Muscle of leg (tissue), 11 donors: Measurements from ENCODE around the gene KRTAP9-2. TPM values are rescaled to one million over a fixed set of nuclear protein-coding genes. Genes with fewer than 3 reads are reported as not detected.
"Not testable (repeated sequence)": the region's sequence is repeated elsewhere in the genome, so short reads cannot be mapped to it uniquely, and the experiment has no call there.

Source experiments
- DNase-seq: peaks from one replicate; pipeline ENCODE4 v3.0.0; 2013
- H3K27ac ChIP-seq: one replicate; pipeline ENCODE4 v1.5.1; 2013; ENCODE audit warnings: mild to moderate bottlenecking, low read length, control low read depth
- H3K27me3 ChIP-seq: one replicate; pipeline ENCODE4 v1.6.1; 2013; ENCODE audit warnings: low read length; ENCODE audit not compliant: control insufficient read depth, insufficient read depth
- H3K36me3 ChIP-seq: one replicate; pipeline ENCODE4 v1.6.1; 2013; ENCODE audit warnings: low read length; ENCODE audit not compliant: control insufficient read depth, insufficient read depth
- H3K4me1 ChIP-seq: one replicate; pipeline ENCODE4 v1.6.1; 2013; ENCODE audit warnings: low read length; ENCODE audit not compliant: control insufficient read depth, insufficient read depth
- H3K4me3 ChIP-seq: one replicate; pipeline ENCODE4 v1.5.1; 2013; ENCODE audit warnings: low read length, control low read depth
- H3K9me3 ChIP-seq: replicated peaks from 2 replicates; pipeline ENCODE4 v1.6.1; 2013; ENCODE audit warnings: low read depth, low read length; ENCODE audit not compliant: control insufficient read depth
- WGBS: methylation state at CpG from one replicate; pipeline ENCODE4 v1.1.5; 2013; ENCODE audit warnings: missing lambda C conversion rate; ENCODE audit not compliant: insufficient coverage; 5-methylcytosine and 5-hydroxymethylcytosine counted together
- polyA plus RNA-seq, 8 donors: library from polyadenylated mRNA; unstranded; fragments of 120-200 nt; gene quantifications; one replicate each; pipeline versions ENCODE4 v1.2.1 to v1.2.3, GENCODE V29; 2013; ENCODE audit warnings: inconsistent platforms in 1 of 8, low replicate concordance in 1 of 8; ENCODE audit not compliant: insufficient read length in 8 of 8, insufficient read depth in 1 of 8
- total RNA-seq: library from RNA; stranded (reverse); fragments of 120-200 nt; gene quantifications from one replicate; pipeline ENCODE4 v1.2.4, GENCODE V29; 2013

The KRTAP9-2 gene
- total and polyA plus RNA-seq, 9 donors, result not detected

DNA sequence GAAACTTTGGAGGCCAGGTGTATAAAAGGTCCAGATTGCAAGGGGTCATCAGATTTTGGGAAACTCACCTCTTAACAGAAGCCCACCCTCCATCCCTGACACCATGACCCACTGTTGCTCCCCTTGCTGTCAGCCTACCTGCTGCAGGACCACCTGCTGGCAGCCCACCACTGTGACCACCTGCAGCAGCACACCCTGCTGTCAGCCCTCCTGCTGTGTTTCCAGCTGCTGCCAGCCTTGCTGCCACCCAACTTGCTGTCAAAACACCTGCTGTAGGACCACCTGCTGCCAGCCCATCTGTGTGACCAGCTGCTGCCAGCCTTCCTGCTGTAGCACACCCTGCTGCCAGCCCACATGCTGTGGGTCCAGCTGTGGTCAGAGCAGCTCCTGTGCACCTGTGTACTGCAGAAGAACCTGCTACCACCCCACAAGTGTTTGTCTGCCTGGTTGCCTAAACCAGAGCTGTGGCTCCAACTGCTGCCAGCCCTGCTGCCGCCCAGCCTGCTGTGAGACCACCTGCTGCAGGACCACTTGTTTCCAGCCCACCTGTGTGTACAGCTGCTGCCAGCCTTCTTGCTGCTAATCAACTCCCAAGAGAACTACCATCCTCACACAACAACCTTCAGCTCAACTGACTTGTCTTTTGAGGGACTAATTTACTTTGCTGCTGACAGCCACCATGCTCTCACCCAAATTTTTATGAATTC lies 6.1 kb downstream of the KRTAP9-2 start, which contains the start of gene KRTAP9-3:
Gene KRTAP9-3, plus strand, starts transcription at position 51 of the 707 bp plus-strand sequence. Its CDS starts 53 bp downstream, at position 104.
- 100% methylated on average over 1 of the region's 1 CpG for WGBS
- DNase-seq, H3K27me3 ChIP-seq, H3K9me3 ChIP-seq, H3K36me3 ChIP-seq, H3K27ac ChIP-seq, H3K4me3 ChIP-seq, H3K4me1 ChIP-seq: not testable (repeated sequence)

GRCh38 chr17:41237116-41237515 lies 10.7 kb downstream of the KRTAP9-2 start:
- whole genome bisulfite sequencing, result 37% methylated on average over 2 of the region's 4 CpGs
- not testable (repeated sequence) for H3K27me3 ChIP-seq, H3K4me1 ChIP-seq, H3K36me3 ChIP-seq, DNase-seq, H3K4me3 ChIP-seq, H3K27ac ChIP-seq, H3K9me3 ChIP-seq

DNA sequence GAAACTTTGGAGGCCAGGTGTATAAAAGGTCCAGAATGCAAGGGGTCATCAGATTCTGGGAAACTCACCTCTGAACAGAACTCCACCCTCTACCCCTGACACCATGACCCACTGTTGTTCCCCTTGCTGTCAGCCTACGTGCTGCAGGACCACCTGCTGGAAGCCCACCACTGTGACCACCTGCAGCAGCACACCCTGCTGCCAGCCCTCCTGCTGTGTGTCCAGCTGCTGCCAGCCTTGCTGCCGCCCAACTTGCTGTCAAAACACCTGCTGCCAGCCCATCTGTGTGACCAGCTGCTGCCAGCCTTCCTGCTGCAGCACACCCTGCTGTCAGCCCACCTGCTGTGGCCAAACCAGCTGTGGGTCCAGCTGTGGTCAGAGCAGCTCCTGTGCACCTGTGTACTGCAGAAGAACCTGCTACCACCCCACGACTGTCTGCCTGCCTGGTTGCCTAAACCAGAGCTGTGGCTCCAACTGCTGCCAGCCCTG lies 11.5 kb downstream of the KRTAP9-2 start, which contains the start of gene KRTAP9-8:
Gene KRTAP9-8, plus strand, starts transcription at position 51 of the 489 bp plus-strand sequence. Its CDS starts 53 bp downstream, at position 104.
- not testable (repeated sequence) for H3K27ac ChIP-seq, H3K4me1 ChIP-seq, H3K9me3 ChIP-seq, H3K27me3 ChIP-seq, H3K4me3 ChIP-seq, DNase-seq, H3K36me3 ChIP-seq
- WGBS, result 17% methylated on average over 2 of the region's 3 CpGs

- not testable (repeated sequence) for H3K9me3 ChIP-seq, H3K27ac ChIP-seq, H3K4me3 ChIP-seq, H3K36me3 ChIP-seq, H3K4me1 ChIP-seq, H3K27me3 ChIP-seq, DNase-seq
- 83% methylated on average over 1 of the region's 2 CpGs for WGBS
These were observed 20.7 kb downstream of the KRTAP9-2 start for GRCh38 chr17:41246995-41247787.

- H3K9me3 ChIP-seq, H3K4me3 ChIP-seq, H3K27me3 ChIP-seq, DNase-seq, H3K36me3 ChIP-seq, H3K27ac ChIP-seq, H3K4me1 ChIP-seq: not testable (repeated sequence)
- WGBS, result 71% methylated on average over 1 of the region's 2 CpGs
These were observed 23.3 kb downstream of the KRTAP9-2 start, which contains the start of gene KRTAP9-4 for GRCh38 chr17:41249637-41250240. KRTAP9-4 (plus strand) TSS chr17:41249687; CDS start chr17:41249721, 34 bp downstream.

DNA sequence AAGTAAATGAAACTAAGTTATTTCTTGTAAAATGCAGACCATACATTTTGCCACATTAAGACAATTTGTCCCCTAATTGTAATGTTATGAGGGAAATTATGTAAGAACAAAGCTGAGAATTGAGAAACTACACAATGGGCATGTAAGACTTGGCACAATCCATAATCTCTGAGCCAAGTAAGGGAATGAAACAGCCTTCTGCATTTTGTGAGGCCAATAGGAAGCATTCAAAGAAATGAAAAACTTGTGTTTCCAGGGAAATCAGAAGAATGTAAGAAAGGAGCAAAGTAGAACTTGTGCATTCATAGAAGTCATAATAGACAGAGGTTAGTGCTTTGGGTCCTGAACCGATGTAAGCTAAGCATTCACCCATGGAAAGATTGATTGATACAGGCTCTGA lies 24.8 kb downstream of the KRTAP9-2 start:
- Histone ChIP-seq H3K4me3 (no peak overlapping the region), H3K4me1 (no peaks in the 10 kb centered on the region), H3K27ac (no peak overlapping the region), H3K9me3 (no peaks in the 10 kb centered on the region), H3K36me3 (no peaks in the 10 kb centered on the region), H3K27me3 (peaks cover 5% of the 10 kb centered on the region)
- DNase-seq, result no peak
- 100% methylated on average over 1 of the region's 1 CpG for WGBS

DNA sequence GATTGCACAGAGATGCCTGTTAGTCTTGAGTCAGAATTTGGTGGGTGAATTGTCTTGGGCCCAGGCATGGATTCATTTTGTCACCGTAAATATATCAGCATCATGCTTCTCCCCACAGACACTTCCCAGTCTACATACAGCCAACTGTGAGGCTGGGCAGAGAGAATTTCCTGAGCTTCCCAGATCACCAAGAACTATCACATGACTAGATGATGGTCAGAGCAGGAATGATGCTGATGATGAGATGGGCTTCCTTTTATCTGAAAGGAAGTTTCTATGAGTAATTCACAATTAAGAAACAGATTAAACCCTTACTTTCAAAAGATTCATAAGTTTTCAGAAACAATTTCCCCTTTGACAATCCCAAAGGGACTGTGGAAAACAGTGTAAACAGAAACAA lies 28.4 kb downstream of the KRTAP9-2 start:
- WGBS, result no CpG with 5 or more reads among the region's 1 CpG
- Histone ChIP-seq H3K9me3 (no peaks in the 10 kb centered on the region), H3K27ac (no peak overlapping the region), H3K36me3 (no peaks in the 10 kb centered on the region), H3K27me3 (peaks cover 5% of the 10 kb centered on the region), H3K4me1 (no peaks in the 10 kb centered on the region), H3K4me3 (no peak overlapping the region)
- no peak for DNase-seq

DNA sequence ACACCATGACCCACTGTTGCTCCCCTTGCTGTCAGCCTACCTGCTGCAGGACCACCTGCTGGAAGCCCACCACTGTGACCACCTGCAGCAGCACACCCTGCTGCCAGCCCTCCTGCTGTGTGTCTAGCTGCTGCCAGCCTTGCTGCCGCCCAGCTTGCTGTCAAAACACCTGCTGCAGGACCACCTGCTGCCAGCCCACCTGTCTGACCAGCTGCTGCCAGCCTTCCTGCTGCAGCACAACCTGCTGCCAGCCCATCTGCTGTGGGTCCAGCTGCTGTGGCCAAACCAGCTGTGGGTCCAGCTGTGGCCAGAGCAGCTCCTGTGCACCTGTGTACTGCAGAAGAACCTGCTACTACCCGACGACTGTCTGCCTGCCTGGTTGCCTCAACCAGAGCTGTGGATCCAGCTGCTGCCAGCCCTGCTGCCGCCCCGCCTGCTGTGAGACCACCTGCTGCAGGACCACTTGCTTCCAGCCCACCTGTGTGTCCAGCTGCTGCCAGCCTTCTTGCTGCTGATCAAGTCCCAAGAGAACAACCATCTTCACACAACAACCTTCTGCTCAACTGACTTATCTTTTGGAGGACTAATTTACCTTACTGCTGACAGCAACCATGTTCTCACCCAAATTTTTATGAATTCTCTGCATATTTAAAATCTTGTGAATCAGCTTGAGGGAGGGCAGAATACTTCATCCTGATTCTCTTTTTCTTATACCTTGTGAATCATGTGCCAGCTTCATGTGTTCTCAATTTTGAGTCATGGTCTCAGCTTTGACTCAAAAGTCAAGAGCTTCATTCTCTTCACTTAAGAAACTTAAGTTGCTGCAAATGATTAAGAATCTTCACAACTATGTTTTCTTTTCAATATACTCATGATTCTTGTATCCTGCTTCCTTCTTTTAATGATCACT lies 29.2 kb downstream of the KRTAP9-2 start, which contains the start of gene KRTAP9-9:
Gene KRTAP9-9, plus strand, starts transcription at position 4 of the 910 bp plus-strand sequence.
- H3K4me1 ChIP-seq, H3K36me3 ChIP-seq, H3K27ac ChIP-seq, DNase-seq, H3K27me3 ChIP-seq, H3K9me3 ChIP-seq, H3K4me3 ChIP-seq: not testable (repeated sequence)
- 68% methylated on average over 5 of the region's 5 CpGs for WGBS

- H3K9me3 ChIP-seq, result no peaks in the 10 kb centered on the region
- no peak overlapping the region for H3K27ac ChIP-seq
- WGBS, result no CpG with 5 or more reads among the region's 1 CpG
- H3K4me1 ChIP-seq, result no peaks in the 10 kb centered on the region
- H3K27me3 ChIP-seq, result peaks cover 5% of the 10 kb centered on the region
- DNase-seq, result no peak
- no peak overlapping the region for H3K4me3 ChIP-seq
- H3K36me3 ChIP-seq, result no peaks in the 10 kb centered on the region
These were observed 29.8 kb downstream of the KRTAP9-2 start for GRCh38 chr17:41256291-41256685.
